ENCODE data around the gene MAP2.

DNA sequence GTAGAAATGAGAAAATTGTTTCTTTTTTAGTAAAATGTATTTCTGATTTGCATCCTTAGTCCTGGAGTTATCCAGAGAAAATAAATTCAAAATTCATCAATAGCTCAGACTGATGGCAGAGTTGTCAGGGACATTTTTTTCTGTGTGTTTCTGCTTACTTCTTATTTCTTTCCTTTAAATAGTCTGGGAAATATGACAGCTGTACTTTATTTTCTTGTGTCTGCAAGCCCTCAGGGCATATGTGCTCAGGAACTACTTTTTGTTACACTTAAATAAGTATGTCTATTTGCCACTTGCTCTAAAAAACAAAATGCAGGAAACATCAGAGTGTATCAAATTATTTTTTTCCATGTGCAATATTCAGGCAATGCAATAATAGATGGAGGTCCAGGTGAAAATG lies 221.0 kb downstream of the MAP2 start:
- TF ChIP-seq, protein P1, sequence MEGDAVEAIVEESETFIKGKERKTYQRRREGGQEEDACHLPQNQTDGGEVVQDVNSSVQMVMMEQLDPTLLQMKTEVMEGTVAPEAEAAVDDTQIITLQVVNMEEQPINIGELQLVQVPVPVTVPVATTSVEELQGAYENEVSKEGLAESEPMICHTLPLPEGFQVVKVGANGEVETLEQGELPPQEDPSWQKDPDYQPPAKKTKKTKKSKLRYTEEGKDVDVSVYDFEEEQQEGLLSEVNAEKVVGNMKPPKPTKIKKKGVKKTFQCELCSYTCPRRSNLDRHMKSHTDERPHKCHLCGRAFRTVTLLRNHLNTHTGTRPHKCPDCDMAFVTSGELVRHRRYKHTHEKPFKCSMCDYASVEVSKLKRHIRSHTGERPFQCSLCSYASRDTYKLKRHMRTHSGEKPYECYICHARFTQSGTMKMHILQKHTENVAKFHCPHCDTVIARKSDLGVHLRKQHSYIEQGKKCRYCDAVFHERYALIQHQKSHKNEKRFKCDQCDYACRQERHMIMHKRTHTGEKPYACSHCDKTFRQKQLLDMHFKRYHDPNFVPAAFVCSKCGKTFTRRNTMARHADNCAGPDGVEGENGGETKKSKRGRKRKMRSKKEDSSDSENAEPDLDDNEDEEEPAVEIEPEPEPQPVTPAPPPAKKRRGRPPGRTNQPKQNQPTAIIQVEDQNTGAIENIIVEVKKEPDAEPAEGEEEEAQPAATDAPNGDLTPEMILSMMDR (IDR thresholded peaks at IDR 0.05): no peak
- TF ChIP-seq POLR2A (IDR thresholded peaks at IDR 0.05): no peak

Data from ovary (tissue), 3 donors.